ENCODE measurements around the gene REV3L.

GRCh38 chr6:111503660-111504059, 20.6 kb upstream of the REV3L start:
- TF ChIP-seq CTCF (IDR thresholded peaks at IDR 0.05; ENCODE audit: insufficient read depth, low read length), result no peak
- TF ChIP-seq, protein P1, sequence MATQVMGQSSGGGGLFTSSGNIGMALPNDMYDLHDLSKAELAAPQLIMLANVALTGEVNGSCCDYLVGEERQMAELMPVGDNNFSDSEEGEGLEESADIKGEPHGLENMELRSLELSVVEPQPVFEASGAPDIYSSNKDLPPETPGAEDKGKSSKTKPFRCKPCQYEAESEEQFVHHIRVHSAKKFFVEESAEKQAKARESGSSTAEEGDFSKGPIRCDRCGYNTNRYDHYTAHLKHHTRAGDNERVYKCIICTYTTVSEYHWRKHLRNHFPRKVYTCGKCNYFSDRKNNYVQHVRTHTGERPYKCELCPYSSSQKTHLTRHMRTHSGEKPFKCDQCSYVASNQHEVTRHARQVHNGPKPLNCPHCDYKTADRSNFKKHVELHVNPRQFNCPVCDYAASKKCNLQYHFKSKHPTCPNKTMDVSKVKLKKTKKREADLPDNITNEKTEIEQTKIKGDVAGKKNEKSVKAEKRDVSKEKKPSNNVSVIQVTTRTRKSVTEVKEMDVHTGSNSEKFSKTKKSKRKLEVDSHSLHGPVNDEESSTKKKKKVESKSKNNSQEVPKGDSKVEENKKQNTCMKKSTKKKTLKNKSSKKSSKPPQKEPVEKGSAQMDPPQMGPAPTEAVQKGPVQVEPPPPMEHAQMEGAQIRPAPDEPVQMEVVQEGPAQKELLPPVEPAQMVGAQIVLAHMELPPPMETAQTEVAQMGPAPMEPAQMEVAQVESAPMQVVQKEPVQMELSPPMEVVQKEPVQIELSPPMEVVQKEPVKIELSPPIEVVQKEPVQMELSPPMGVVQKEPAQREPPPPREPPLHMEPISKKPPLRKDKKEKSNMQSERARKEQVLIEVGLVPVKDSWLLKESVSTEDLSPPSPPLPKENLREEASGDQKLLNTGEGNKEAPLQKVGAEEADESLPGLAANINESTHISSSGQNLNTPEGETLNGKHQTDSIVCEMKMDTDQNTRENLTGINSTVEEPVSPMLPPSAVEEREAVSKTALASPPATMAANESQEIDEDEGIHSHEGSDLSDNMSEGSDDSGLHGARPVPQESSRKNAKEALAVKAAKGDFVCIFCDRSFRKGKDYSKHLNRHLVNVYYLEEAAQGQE (IDR thresholded peaks at IDR 0.05; ENCODE audit: insufficient replicate concordance, low read depth), result no peak
- TF ChIP-seq GABPA (IDR thresholded peaks at IDR 0.05; ENCODE audit: low read depth), result no peak
- TF ChIP-seq POLR2AphosphoS5 (IDR thresholded peaks at IDR 0.05; ENCODE audit: low read depth), result no peak

Data from HL-60 (cell line).